Neural cell (in vitro differentiated cells): Measurements from ENCODE around the gene TRIM14. TPM values are rescaled to one million over a fixed set of nuclear protein-coding genes. Genes with fewer than 3 reads are reported as not detected.

Experiments
- H2AFZ ChIP-seq: fragments of 200-600, 300-800 bp; sonication (generic), shearing (Covaris generic); 2 replicates; pipeline ENCODE4 v1.6.0; 2014; ENCODE audit warnings: low read depth, mild to moderate bottlenecking, antibody characterized with exemption, low read length, moderate library complexity
- H3F3A ChIP-seq: fragments of 200-600 bp; shearing (Covaris generic); 2 replicates; pipeline ENCODE4 v1.6.1; 2016; ENCODE audit warnings: mild to moderate bottlenecking, moderate library complexity, mixed read lengths, antibody characterized with exemption, low read length; ENCODE audit not compliant: insufficient read depth, poor library complexity, severe bottlenecking
- H3K27ac ChIP-seq: fragments of 200-600, 300-800 bp; sonication (generic), shearing (Covaris generic); 2 replicates; pipeline ENCODE4 v1.5.1; 2014; ENCODE audit warnings: mild to moderate bottlenecking, low read length, moderate library complexity
- H3K27me3 ChIP-seq: fragments of 300-800, 200-600 bp; sonication (generic), shearing (Covaris generic); 2 replicates; pipeline ENCODE4 v1.6.0; 2014; ENCODE audit warnings: mild to moderate bottlenecking, low read depth, low read length, moderate library complexity; ENCODE audit not compliant: insufficient read depth
- H3K36me3 ChIP-seq: fragments of 300-800, 200-600 bp; sonication (generic), shearing (Covaris generic); 2 replicates; pipeline ENCODE4 v1.5.1; 2014; ENCODE audit warnings: mild to moderate bottlenecking, antibody characterized with exemption, low read length, moderate library complexity; ENCODE audit not compliant: insufficient read depth
- H3K4me2 ChIP-seq: fragments of 300-800, 200-600 bp; sonication (generic), shearing (Covaris generic); 2 replicates; pipeline ENCODE4 v1.6.0; 2014; ENCODE audit warnings: mild to moderate bottlenecking, low read length
- H3K4me3 ChIP-seq: fragments of 300-800, 200-600 bp; sonication (generic), shearing (Covaris generic); 2 replicates; pipeline ENCODE4 v1.5.1; 2014; ENCODE audit warnings: mild to moderate bottlenecking, low read length, moderate library complexity
- H3K79me2 ChIP-seq: fragments of 200-600 bp; shearing (Covaris generic); replicated peaks from 2 replicates; pipeline ENCODE4 v1.6.0; 2014; ENCODE audit warnings: mild to moderate bottlenecking, low read length, moderate library complexity; ENCODE audit not compliant: insufficient read depth
- H3K9ac ChIP-seq: fragments of 300-800, 200-600 bp; sonication (generic), shearing (Covaris generic); 2 replicates; pipeline ENCODE4 v1.6.1; 2016; ENCODE audit warnings: mild to moderate bottlenecking, low read length, mixed read lengths
- H3K9me2 ChIP-seq: fragments of 200-600 bp; shearing (Covaris generic); 2 replicates; pipeline ENCODE4 v1.6.1; 2016; ENCODE audit warnings: mild to moderate bottlenecking, low read length, mixed read lengths; ENCODE audit not compliant: insufficient read depth
- H3K9me3 ChIP-seq: fragments of 200-600, 300-800 bp; sonication (generic), shearing (Covaris generic); 2 replicates; pipeline ENCODE4 v1.6.1; 2016; ENCODE audit warnings: mild to moderate bottlenecking, mixed run types, low read length, moderate library complexity, mixed read lengths
- H4K20me1 ChIP-seq: fragments of 200-600 bp; shearing (Covaris generic); 2 replicates; pipeline ENCODE4 v1.6.1; 2016; ENCODE audit warnings: mild to moderate bottlenecking, mixed run types; ENCODE audit not compliant: insufficient read depth
- EP300 ChIP-seq: fragments of 450-650 bp; conservative IDR thresholded peaks from 2 replicates; pipeline ENCODE4 v1.6.1; 2014; ENCODE audit warnings: antibody characterized with exemption, mild to moderate bottlenecking, moderate library complexity; ENCODE audit not compliant: poor library complexity, severe bottlenecking
- EZH2 ChIP-seq: fragments of 200-600, 300-800 bp; shearing (Covaris generic), sonication (generic); IDR thresholded peaks from 2 replicates; pipeline ENCODE4 v1.6.1; 2014; ENCODE audit warnings: antibody characterized with exemption, low read length, borderline replicate concordance, mild to moderate bottlenecking; ENCODE audit not compliant: insufficient read depth, poor library complexity, severe bottlenecking
- MXI1 ChIP-seq: fragments of 450-650 bp; conservative IDR thresholded peaks from 2 replicates; pipeline ENCODE4 v1.6.1; 2014; ENCODE audit warnings: antibody characterized with exemption, mild to moderate bottlenecking; ENCODE audit not compliant: poor library complexity, severe bottlenecking
- POLR2AphosphoS5 ChIP-seq: IDR thresholded peaks from 2 replicates; pipeline ENCODE4 v1.6.1; 2012
- RAD21 ChIP-seq: fragments of 450-650 bp; conservative IDR thresholded peaks from 2 replicates; pipeline ENCODE4 v1.6.1; 2014; ENCODE audit warnings: antibody characterized with exemption, mild to moderate bottlenecking, moderate library complexity
- SMC3 ChIP-seq: fragments of 450-650 bp; conservative IDR thresholded peaks from 2 replicates; pipeline ENCODE4 v1.6.1; 2014; ENCODE audit warnings: antibody characterized with exemption, mild to moderate bottlenecking, moderate library complexity; ENCODE audit not compliant: poor library complexity
- TAF1 ChIP-seq: IDR thresholded peaks from 2 replicates; pipeline ENCODE4 v1.6.1; 2012; ENCODE audit warnings: low read depth
- polyA plus RNA-seq: library from polyadenylated mRNA; depleted of rRNA; stranded (reverse); fragments of >200 nt; gene quantifications from 2 replicates; pipeline ENCODE4 v1.2.3, GENCODE V29; 2014
- TF ChIP-seq, protein P1 (sequence below): IDR thresholded peaks from 2 replicates; pipeline ENCODE4 v1.6.1; 2012; ENCODE audit warnings: borderline replicate concordance
- TF ChIP-seq, protein P2 (sequence below): fragments of 450-650 bp; IDR thresholded peaks from 2 replicates; pipeline ENCODE4 v1.5.1; 2014; ENCODE audit warnings: antibody characterized with exemption, mild to moderate bottlenecking, moderate library complexity; ENCODE audit not compliant: poor library complexity, severe bottlenecking

Gene TRIM14
- polyA plus RNA-seq, 1 donor from 2014 or later: not detected

DNA sequence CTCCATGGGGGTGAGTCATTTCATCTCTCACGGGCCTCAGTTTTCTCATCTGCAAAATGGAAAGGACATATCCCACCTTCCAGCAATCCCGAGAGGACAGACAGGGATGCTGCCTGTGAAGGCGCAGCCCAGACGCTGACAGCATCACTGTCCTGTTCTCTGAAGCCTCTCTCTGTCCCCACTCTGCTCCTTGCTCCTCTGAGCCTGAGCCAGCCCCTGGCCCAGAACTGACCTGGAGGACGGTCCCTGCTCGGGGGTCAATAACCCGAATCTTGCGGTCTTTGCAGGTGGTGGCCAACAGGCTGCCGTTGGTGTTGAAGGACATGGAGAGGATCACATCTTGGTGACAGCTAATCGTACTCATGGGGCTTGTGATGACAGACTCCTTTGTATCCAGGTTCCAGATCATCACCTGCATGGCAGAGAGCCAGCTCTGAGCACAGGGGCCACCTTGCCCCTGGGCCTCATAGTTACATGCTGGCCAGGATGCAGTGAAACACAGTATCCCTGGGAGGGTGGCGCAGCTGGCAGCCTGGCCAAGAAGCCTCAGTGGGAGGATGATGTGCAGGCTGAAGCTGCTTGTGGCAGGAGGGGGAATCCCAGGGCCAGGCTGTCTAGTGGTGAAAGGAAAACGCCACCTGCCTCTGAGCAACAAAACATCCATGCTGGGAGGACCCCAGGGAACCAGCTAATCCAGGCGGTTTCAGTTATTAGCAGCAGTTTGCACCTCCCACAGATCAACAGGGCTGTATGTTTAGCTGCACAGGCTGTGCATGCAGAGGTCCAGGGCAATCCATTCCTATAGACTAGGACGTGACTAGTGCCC lies 14.0 kb upstream of the TRIM14 start:
- Histone ChIP-seq H3K9ac (no peak overlapping the region), H3K4me3 (no peak overlapping the region), H3K27ac (no peak overlapping the region), H2AFZ (no peak overlapping the region), H3F3A (no peaks in the 10 kb centered on the region), H3K36me3 (no peaks in the 10 kb centered on the region), H3K9me3 (no peaks in the 10 kb centered on the region), H3K79me2 (no peaks in the 10 kb centered on the region), H3K27me3 (no peaks in the 10 kb centered on the region), H4K20me1 (no peaks in the 10 kb centered on the region), H3K9me2 (no peaks in the 10 kb centered on the region), H3K4me2 (no peak overlapping the region)
- TF ChIP-seq, protein P1, sequence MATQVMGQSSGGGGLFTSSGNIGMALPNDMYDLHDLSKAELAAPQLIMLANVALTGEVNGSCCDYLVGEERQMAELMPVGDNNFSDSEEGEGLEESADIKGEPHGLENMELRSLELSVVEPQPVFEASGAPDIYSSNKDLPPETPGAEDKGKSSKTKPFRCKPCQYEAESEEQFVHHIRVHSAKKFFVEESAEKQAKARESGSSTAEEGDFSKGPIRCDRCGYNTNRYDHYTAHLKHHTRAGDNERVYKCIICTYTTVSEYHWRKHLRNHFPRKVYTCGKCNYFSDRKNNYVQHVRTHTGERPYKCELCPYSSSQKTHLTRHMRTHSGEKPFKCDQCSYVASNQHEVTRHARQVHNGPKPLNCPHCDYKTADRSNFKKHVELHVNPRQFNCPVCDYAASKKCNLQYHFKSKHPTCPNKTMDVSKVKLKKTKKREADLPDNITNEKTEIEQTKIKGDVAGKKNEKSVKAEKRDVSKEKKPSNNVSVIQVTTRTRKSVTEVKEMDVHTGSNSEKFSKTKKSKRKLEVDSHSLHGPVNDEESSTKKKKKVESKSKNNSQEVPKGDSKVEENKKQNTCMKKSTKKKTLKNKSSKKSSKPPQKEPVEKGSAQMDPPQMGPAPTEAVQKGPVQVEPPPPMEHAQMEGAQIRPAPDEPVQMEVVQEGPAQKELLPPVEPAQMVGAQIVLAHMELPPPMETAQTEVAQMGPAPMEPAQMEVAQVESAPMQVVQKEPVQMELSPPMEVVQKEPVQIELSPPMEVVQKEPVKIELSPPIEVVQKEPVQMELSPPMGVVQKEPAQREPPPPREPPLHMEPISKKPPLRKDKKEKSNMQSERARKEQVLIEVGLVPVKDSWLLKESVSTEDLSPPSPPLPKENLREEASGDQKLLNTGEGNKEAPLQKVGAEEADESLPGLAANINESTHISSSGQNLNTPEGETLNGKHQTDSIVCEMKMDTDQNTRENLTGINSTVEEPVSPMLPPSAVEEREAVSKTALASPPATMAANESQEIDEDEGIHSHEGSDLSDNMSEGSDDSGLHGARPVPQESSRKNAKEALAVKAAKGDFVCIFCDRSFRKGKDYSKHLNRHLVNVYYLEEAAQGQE: no peak
- TF ChIP-seq POLR2AphosphoS5 (no peak), TAF1 (no peak), EZH2 (no peak), SMC3 (no peak), MXI1 (no peak), EP300 (no peak), RAD21 (no peak)
- TF ChIP-seq, protein P2, sequence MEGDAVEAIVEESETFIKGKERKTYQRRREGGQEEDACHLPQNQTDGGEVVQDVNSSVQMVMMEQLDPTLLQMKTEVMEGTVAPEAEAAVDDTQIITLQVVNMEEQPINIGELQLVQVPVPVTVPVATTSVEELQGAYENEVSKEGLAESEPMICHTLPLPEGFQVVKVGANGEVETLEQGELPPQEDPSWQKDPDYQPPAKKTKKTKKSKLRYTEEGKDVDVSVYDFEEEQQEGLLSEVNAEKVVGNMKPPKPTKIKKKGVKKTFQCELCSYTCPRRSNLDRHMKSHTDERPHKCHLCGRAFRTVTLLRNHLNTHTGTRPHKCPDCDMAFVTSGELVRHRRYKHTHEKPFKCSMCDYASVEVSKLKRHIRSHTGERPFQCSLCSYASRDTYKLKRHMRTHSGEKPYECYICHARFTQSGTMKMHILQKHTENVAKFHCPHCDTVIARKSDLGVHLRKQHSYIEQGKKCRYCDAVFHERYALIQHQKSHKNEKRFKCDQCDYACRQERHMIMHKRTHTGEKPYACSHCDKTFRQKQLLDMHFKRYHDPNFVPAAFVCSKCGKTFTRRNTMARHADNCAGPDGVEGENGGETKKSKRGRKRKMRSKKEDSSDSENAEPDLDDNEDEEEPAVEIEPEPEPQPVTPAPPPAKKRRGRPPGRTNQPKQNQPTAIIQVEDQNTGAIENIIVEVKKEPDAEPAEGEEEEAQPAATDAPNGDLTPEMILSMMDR: no peak

DNA sequence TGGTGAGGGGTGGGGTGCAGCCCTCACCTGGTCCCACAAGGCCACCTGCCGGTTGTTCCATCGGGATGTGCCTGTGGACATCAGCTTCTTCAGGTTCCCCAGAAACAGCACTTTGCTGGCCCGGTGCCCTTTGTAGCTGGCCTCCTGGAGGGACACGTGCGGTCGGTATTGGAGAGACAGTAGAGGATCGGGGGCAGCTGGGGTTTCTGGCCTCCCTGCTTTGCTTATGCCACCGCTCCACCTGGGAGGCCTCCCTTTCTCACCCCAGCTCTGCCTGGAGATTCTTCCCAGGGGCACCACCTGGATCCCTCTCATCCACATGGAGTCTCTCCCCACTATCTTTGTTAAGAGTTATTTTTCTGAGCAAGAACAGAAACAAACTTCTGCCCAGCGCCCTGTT lies 13.1 kb upstream of the TRIM14 start:
- Histone ChIP-seq H2AFZ (no peak overlapping the region), H3K9ac (no peak overlapping the region), H3K36me3 (no peaks in the 10 kb centered on the region), H3K9me2 (no peaks in the 10 kb centered on the region), H3K9me3 (no peaks in the 10 kb centered on the region), H3K4me3 (no peak overlapping the region), H3K4me2 (no peak overlapping the region), H4K20me1 (no peaks in the 10 kb centered on the region), H3K79me2 (no peaks in the 10 kb centered on the region), H3F3A (no peaks in the 10 kb centered on the region), H3K27me3 (no peaks in the 10 kb centered on the region), H3K27ac (no peak overlapping the region)
- no peak for TF ChIP-seq POLR2AphosphoS5
- no peak for TF ChIP-seq EP300
- TF ChIP-seq MXI1: no peak
- no peak for TF ChIP-seq TAF1
- TF ChIP-seq, protein P1: no peak
- TF ChIP-seq, protein P2: no peak
- no peak for TF ChIP-seq EZH2
- no peak for TF ChIP-seq SMC3
- no peak for TF ChIP-seq RAD21
